GM23338 (cell line): ENCODE data around the gene SNRPB2. TPM values are rescaled to one million over a fixed set of nuclear protein-coding genes. Genes with fewer than 3 reads are reported as not detected.

Source experiments
- ATAC-seq: fragments of 200-7000 bp; cut with Tn5 transposase; 3 replicates; pipeline ENCODE4 v1.9.1; 2020
- DNase-seq: peaks from one replicate; pipeline ENCODE4 v3.0.0-alpha.2; 2015; ENCODE audit warnings: low spot score
- H2AFZ ChIP-seq: fragments of 200-600 bp; sonication (generic); 2 replicates; pipeline ENCODE4 v1.8.0; 2016; ENCODE audit warnings: antibody characterized with exemption, mild to moderate bottlenecking, moderate library complexity
- H3F3A ChIP-seq: fragments of 200-600 bp; sonication (generic); replicated peaks from 2 replicates; pipeline ENCODE4 v1.8.0; 2017; ENCODE audit warnings: antibody characterized with exemption, mixed run types, low read depth
- H3K27ac ChIP-seq: fragments of 200-600 bp; sonication (generic); 2 replicates; pipeline ENCODE4 v1.6.1; 2016; ENCODE audit warnings: low read depth
- H3K27me3 ChIP-seq: fragments of 200-600 bp; sonication (generic); 2 replicates; pipeline ENCODE4 v1.8.0; 2016; ENCODE audit warnings: mild to moderate bottlenecking, mixed run types, moderate library complexity; ENCODE audit not compliant: insufficient read depth
- H3K36me3 ChIP-seq: fragments of 200-600 bp; sonication (generic); 2 replicates; pipeline ENCODE4 v1.8.0; 2016; ENCODE audit warnings: mild to moderate bottlenecking; ENCODE audit not compliant: insufficient read depth
- H3K4me1 ChIP-seq: fragments of 200-600 bp; sonication (generic); 2 replicates; pipeline ENCODE4 v1.8.0; 2016; ENCODE audit warnings: mild to moderate bottlenecking, moderate library complexity; ENCODE audit not compliant: insufficient read depth
- H3K4me2 ChIP-seq: fragments of 200-600 bp; sonication (generic); 2 replicates; pipeline ENCODE4 v1.7.1; 2017; ENCODE audit warnings: mixed run types
- H3K4me3 ChIP-seq: fragments of 200-600 bp; sonication (generic); 2 replicates; pipeline ENCODE4 v1.6.1; 2016; ENCODE audit warnings: mixed run types
- H3K79me2 ChIP-seq: fragments of 200-600 bp; sonication (generic); replicated peaks from 2 replicates; pipeline ENCODE4 v1.8.0; 2017; ENCODE audit warnings: mild to moderate bottlenecking; ENCODE audit not compliant: insufficient read depth
- H3K9me2 ChIP-seq: fragments of 200-600 bp; sonication (generic); 2 replicates; pipeline ENCODE4 v1.8.0; 2017; ENCODE audit not compliant: insufficient read depth
- H4K20me1 ChIP-seq: fragments of 200-600 bp; sonication (generic); replicated peaks from 2 replicates; pipeline ENCODE4 v1.8.0; 2017; ENCODE audit warnings: mild to moderate bottlenecking; ENCODE audit not compliant: insufficient read depth
- H3K27ac Mint-ChIP-seq: 2 replicates; pipeline ENCODE4 v1.8.0; 2020; ENCODE audit warnings: inconsistent platforms, mild to moderate bottlenecking, moderate library complexity, mixed read lengths
- H3K27me3 Mint-ChIP-seq: 3 replicates; pipeline ENCODE4 v1.8.0; 2022; ENCODE audit warnings: low read depth, mild to moderate bottlenecking, moderate library complexity, mixed read lengths, inconsistent platforms; ENCODE audit not compliant: insufficient read depth, poor library complexity
- H3K36me3 Mint-ChIP-seq: 3 replicates; pipeline ENCODE4 v1.8.0; 2021; ENCODE audit warnings: low read depth, mild to moderate bottlenecking, inconsistent platforms, moderate library complexity, mixed read lengths
- H3K4me1 Mint-ChIP-seq: 3 replicates; pipeline ENCODE4 v1.8.0; 2020; ENCODE audit warnings: mild to moderate bottlenecking, inconsistent platforms, mixed read lengths
- H3K4me3 Mint-ChIP-seq: 3 replicates; pipeline ENCODE4 v1.8.0; 2021; ENCODE audit warnings: moderate library complexity, mild to moderate bottlenecking, inconsistent platforms, mixed read lengths
- H3K9me3 Mint-ChIP-seq: 3 replicates; pipeline ENCODE4 v1.8.0; 2020; ENCODE audit warnings: moderate library complexity, mild to moderate bottlenecking, inconsistent platforms, mixed read lengths
- CREB1 ChIP-seq: fragments of 250-450 bp; sonication (Bioruptor Pico); IDR thresholded peaks from 2 replicates; pipeline ENCODE4 v1.5.0; 2020; ENCODE audit warnings: low read depth, mild to moderate bottlenecking, moderate library complexity
- CTCF ChIP-seq, 2 experiments: fragments of 200-600 bp in 1 of 2; sonication (generic) in 1 of 2; conservative IDR thresholded peaks; 2 replicates each; pipeline versions ENCODE4 v1.5.1 to v1.6.1; 2016 to 2017; ENCODE audit warnings: antibody characterized with exemption in 2 of 2, low read depth in 2 of 2, mild to moderate bottlenecking in 2 of 2, moderate library complexity in 1 of 2
- EZH2phosphoT487 ChIP-seq: fragments of 200-600 bp; sonication (generic); IDR thresholded peaks from one replicate; pipeline ENCODE4 v1.8.1; 2018; ENCODE audit warnings: antibody characterized with exemption; ENCODE audit not compliant: unreplicated experiment
- POLR2AphosphoS5 ChIP-seq: IDR thresholded peaks from 2 replicates; pipeline ENCODE4 v1.6.1; 2016; ENCODE audit warnings: antibody characterized with exemption, low read depth
- STAT1 ChIP-seq: IDR thresholded peaks from one replicate; pipeline ENCODE4 v1.6.1; 2016; ENCODE audit warnings: antibody characterized with exemption; ENCODE audit not compliant: unreplicated experiment
- ZNF462 ChIP-seq: fragments of 250-450 bp; sonication (Bioruptor Pico); IDR thresholded peaks from 2 replicates; pipeline ENCODE4 v1.5.0; 2020; ENCODE audit warnings: mild to moderate bottlenecking, moderate library complexity
- polyA plus RNA-seq: library from polyadenylated mRNA; unstranded; fragments of >200 nt; fragmentation: Nextera tagmentation; extraction: Ambion mirVana; gene quantifications from 2 replicates; pipeline ENCODE4 v1.2.1, GENCODE V29; 2016
- total RNA-seq: library from RNA; depleted of rRNA; stranded (reverse); fragments of >200 nt; shearing (Covaris generic); gene quantifications from 2 replicates; pipeline ENCODE4 v1.2.3, GENCODE V29; 2014

The SNRPB2 gene
- total and polyA plus RNA-seq, 2 experiments from 2014 or later: 94.9 to 377 TPM

GRCh38 chr20:16748308-16748900, 18.6 kb downstream of the SNRPB2 start, which contains the start of gene OTOR (continued):
- TF ChIP-seq ZNF462 (no peak), STAT1 (no peak), EZH2phosphoT487 (no peak), CTCF (conservative IDR thresholded peaks at IDR 0.05; ENCODE audit: low read depth in 2 of 2) (no peak), CREB1 (CRISPR knock-in tag) (no peak)

GRCh38 chr20:16749573-16749972, 19.7 kb downstream of the SNRPB2 start:
- Mint-ChIP-seq H3K36me3 (peaks cover 4% of the 10 kb centered on the region; the same call in 1 of the 3 replicates), H3K4me1 (peaks cover 20% of the 10 kb centered on the region), H3K27me3 (peaks cover 1% of the 10 kb centered on the region), H3K9me3 (peaks cover 3% of the 10 kb centered on the region; the same call in 2 of the 3 replicates), H3K4me3 (no peak overlapping the region), H3K27ac (no peak overlapping the region)
- no peaks in the 10 kb centered on the region for H4K20me1 ChIP-seq
- no peak overlapping the region for H3K4me2 ChIP-seq
- DNase-seq (peak; percentile 78), ATAC-seq (peak; percentile 72)
- H3K27me3 ChIP-seq: no peaks in the 10 kb centered on the region
- H3K79me2 ChIP-seq: no peaks in the 10 kb centered on the region
- H3K4me1 ChIP-seq: peaks cover 9% of the 10 kb centered on the region; the same call in 1 of the 2 replicates
- no peaks in the 10 kb centered on the region for H3F3A ChIP-seq
- peak overlapping the region; percentile 52; the same call in 1 of the 2 replicates for H2AFZ ChIP-seq
- H3K4me3 ChIP-seq: no peak overlapping the region
- peak; percentile 68 to 75 for TF ChIP-seq CTCF (conservative IDR thresholded peaks at IDR 0.05; ENCODE audit: low read depth in 2 of 2)
- TF ChIP-seq POLR2AphosphoS5: no peak
- no peaks in the 10 kb centered on the region for H3K9me2 ChIP-seq
- no peaks in the 10 kb centered on the region for H3K36me3 ChIP-seq
- no peak overlapping the region for H3K27ac ChIP-seq
